Kidney (tissue), 14 donors: ENCODE data around the gene FAM110D. TPM values are rescaled to one million over a fixed set of nuclear protein-coding genes. Genes with fewer than 3 reads are reported as not detected.

ENCODE experiments used
- DNase-seq, 5 donors: peaks; one replicate each; pipeline ENCODE4 v3.0.0-alpha.2; 2013 to 2020
- FAIRE-seq: peaks from 2 replicates; lab custom pipeline; 2012; peaks lifted over from hg19 to GRCh38; lab: Jason Lieb, UNC
- H3K27ac ChIP-seq, 2 donors: one replicate each; pipeline ENCODE4 v1.7.0; 2013; ENCODE audit warnings: low read depth in 2 of 2, low read length in 2 of 2, inconsistent platforms in 1 of 2
- H3K27me3 ChIP-seq: one replicate; pipeline ENCODE4 v1.7.1; 2013; ENCODE audit warnings: low read length, inconsistent platforms; ENCODE audit not compliant: control insufficient read depth, insufficient read depth
- H3K36me3 ChIP-seq, 3 donors: one replicate each; pipeline versions ENCODE4 v1.7.0 to v1.7.1; 2013; ENCODE audit warnings: low read length in 3 of 3, control low read depth in 1 of 3, inconsistent platforms in 1 of 3; ENCODE audit not compliant: insufficient read depth in 3 of 3, control insufficient read depth in 2 of 3
- H3K4me1 ChIP-seq, 3 donors: one replicate each; pipeline versions ENCODE4 v1.7.0 to v1.7.1; 2013; ENCODE audit warnings: low read length in 3 of 3, inconsistent platforms in 1 of 3, low read depth in 1 of 3; ENCODE audit not compliant: control insufficient read depth in 2 of 3, insufficient read depth in 2 of 3
- H3K4me3 ChIP-seq, 3 donors: one replicate each; pipeline versions ENCODE4 v1.7.0 to v1.8.1; 2013; ENCODE audit warnings: low read length in 3 of 3, control low read depth in 1 of 3, inconsistent platforms in 1 of 3
- H3K9ac ChIP-seq, 3 donors: one replicate each; pipeline versions ENCODE4 v1.7.0 to v1.7.1; 2013; ENCODE audit warnings: low read length in 3 of 3, control low read depth in 1 of 3, inconsistent platforms in 1 of 3
- H3K9me3 ChIP-seq, 3 donors: one replicate each; pipeline versions ENCODE4 v1.7.0 to v1.7.1; 2013; ENCODE audit warnings: low read length in 3 of 3, control low read depth in 1 of 3, inconsistent platforms in 1 of 3; ENCODE audit not compliant: control insufficient read depth in 2 of 3, insufficient read depth in 1 of 3
- intact Hi-C: fragments of 100-400 bp; cut with DNase I; formaldehyde crosslinking; loops from one replicate; pipeline ENCODE4 v1.11.1; 2022
- polyA plus RNA-seq: library from polyadenylated mRNA; stranded (reverse); fragments of 350-450 nt; fragmentation: Illumina TruSeq; extraction: RNeasy Lipid Tissue Mini Kit (QIAGEN cat#74804); gene quantifications from one replicate; pipeline ENCODE4 v1.2.3, GENCODE V29; 2014; ENCODE audit warnings: low read depth, low replicate concordance; ENCODE audit not compliant: insufficient read depth
- total RNA-seq: library from RNA; stranded (reverse); fragmentation: NEBNext Ultra II Directional; extraction: Animal tissue kit (Norgen Biotek cat#: 25700); gene quantifications from one replicate; pipeline ENCODE4 v1.2.1, GENCODE V29; 2021
- TF ChIP-seq, protein P1 (sequence below): IDR thresholded peaks from 3 replicates; pipeline ENCODE4 v1.5.1; 2012; ENCODE audit warnings: mild to moderate bottlenecking, moderate library complexity, borderline replicate concordance; ENCODE audit not compliant: insufficient read depth; ENCODE audit errors: extremely low read depth
- donor health status: control.
- donor health status: control.
- donor health status: control.
- donor health status: control.
- donor health status: control.
- donor health status: DM: yes; HTN: yes; CAD: no.
- donor health status: Normal renal cell carcinoma (clear cell type).

Gene FAM110D
- total and polyA plus RNA-seq, 2 donors from 2014 or later = 4.2 to 8.1 TPM

DNA sequence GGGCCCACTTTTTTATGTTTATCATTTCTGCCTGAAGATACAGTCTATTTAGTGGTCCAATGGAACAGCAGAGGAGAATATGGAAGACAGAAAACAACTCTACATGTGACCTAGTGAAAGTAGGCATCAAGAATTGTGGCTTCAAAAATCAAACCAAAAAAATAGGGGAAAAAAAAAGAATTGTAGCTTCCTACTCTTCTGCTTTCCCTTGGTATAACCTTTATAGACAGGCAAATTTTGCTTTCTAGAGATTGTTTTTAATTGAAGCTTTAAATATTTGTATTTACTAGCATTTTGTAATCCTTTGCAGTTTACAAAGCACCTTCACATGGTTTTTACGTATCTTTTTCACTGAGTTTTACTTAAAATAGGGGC, 32.9 kb upstream of the FAM110D start:
- FAIRE-seq = no peak
- H3K9ac ChIP-seq = no peak overlapping the region

DNA sequence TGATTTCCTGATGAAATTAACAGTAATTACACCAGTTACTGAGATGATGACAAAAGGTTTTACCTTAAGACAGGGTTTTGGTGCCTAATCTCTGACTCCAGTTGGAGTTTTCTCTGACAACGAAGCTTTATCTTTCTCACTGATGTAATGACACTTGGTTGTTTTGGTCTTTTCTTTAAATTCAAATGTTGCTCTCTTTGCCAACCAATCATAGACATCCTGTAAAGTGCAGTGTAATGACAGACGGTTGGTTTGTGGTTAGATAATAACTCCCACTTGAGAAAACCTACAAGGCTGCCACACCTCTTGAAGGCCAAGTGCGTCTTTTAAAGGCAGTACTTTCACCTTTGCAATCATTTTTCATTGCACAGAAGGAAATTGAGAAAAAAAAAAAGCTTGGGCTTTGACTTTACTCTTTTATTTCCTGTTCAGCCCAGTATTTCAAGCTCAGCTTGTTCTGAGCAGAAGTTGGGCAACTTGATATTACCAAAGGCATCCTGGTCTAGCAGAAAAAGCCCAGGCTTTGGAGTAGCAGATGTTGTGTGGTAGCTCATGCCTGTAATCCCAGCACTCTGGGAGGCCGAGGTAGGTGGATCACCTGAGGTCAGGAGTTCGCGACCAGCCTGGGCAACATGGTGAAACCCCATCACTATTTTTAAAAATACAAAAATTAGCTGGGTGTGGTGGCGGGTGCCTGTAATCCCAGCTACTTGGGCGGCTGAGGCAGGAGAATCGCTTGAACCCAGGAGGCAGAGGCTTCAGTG, 32.4 kb upstream of the FAM110D start:
- Histone ChIP-seq H3K9me3 (no peaks in the 10 kb centered on the region), H3K36me3 (no peaks in the 10 kb centered on the region), H3K9ac (no peak overlapping the region), H3K27me3 (no peaks in the 10 kb centered on the region), H3K4me1 (peaks cover 0 to 10% (median 2%) of the 10 kb centered on the region in 3 donors), H3K27ac (no peak overlapping the region), H3K4me3 (no peak overlapping the region)
- no peak for FAIRE-seq
- no peak for DNase-seq
- intact Hi-C loops = no loop called here
- TF ChIP-seq, protein P1, sequence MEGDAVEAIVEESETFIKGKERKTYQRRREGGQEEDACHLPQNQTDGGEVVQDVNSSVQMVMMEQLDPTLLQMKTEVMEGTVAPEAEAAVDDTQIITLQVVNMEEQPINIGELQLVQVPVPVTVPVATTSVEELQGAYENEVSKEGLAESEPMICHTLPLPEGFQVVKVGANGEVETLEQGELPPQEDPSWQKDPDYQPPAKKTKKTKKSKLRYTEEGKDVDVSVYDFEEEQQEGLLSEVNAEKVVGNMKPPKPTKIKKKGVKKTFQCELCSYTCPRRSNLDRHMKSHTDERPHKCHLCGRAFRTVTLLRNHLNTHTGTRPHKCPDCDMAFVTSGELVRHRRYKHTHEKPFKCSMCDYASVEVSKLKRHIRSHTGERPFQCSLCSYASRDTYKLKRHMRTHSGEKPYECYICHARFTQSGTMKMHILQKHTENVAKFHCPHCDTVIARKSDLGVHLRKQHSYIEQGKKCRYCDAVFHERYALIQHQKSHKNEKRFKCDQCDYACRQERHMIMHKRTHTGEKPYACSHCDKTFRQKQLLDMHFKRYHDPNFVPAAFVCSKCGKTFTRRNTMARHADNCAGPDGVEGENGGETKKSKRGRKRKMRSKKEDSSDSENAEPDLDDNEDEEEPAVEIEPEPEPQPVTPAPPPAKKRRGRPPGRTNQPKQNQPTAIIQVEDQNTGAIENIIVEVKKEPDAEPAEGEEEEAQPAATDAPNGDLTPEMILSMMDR = no peak

More for the DNA sequence above, 32.9 kb upstream of the FAM110D start:
- intact Hi-C loops = no loop called here
- Histone ChIP-seq H3K27ac (no peak overlapping the region), H3K36me3 (no peaks in the 10 kb centered on the region), H3K4me3 (no peak overlapping the region), H3K9me3 (no peaks in the 10 kb centered on the region), H3K4me1 (peaks cover 0 to 10% (median 2%) of the 10 kb centered on the region in 3 donors), H3K27me3 (no peaks in the 10 kb centered on the region)
- no peak for DNase-seq
- TF ChIP-seq, protein P1 = no peak

DNA sequence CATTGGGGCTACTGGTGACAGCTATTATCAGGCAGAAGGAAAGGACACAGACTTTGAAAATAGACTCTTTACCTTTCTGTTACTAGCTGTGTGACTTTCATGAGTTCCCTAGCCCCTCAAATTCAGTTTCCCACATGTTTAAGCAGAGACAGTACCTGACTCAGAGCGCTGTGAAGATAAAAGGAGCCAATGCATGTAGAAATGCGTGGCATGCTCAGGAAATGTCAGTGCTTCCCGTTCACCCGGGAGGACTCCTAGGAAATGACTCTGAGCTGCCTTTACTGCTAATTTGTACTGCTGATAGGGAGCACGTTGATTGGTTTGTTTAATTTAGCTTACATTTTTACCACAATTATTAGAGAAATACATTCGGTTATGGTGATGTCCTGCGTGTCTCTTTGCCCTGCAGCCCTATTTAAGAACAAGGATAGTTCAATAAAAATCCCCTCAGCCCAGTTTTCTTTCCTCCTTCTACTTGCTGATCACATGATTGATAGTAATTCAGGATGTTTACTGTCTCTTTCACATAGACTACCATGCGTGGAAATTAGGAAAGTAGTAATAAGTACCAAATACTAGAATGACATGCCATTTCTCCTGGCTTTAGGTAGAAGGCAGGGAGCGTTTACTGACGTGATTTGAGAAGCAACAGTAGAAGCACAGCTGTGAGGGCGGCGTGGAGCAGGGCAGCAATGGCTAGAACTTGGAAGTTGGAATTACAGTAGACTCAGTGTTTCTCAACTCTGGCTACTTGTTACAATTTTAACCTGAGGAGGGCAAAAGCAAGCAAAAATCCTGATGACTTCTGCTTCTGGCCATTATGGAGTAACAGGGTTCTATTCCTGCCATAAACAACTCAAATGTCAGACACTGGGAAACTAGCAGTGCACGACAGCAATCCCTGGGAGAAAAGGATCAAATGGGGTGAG, 31.4 kb upstream of the FAM110D start:
- Histone ChIP-seq H3K27me3 (no peaks in the 10 kb centered on the region), H3K9ac (no peak overlapping the region), H3K9me3 (no peaks in the 10 kb centered on the region), H3K36me3 (no peaks in the 10 kb centered on the region), H3K27ac (no peak overlapping the region), H3K4me3 (no peak overlapping the region), H3K4me1 (peaks cover 0 to 10% (median 2%) of the 10 kb centered on the region in 3 donors)
- FAIRE-seq (no peak), DNase-seq (no peak)
- TF ChIP-seq, protein P1 = no peak
- intact Hi-C loops = no loop called here
